GM12801 (cell line): Measurements from ENCODE around the gene CFAP91.

Experiments used
- CTCF ChIP-seq: IDR thresholded peaks from one replicate; pipeline ENCODE4 v1.5.1; 2011; ENCODE audit warnings: control low read depth; ENCODE audit not compliant: insufficient read length; ENCODE audit errors: extremely low read depth

The CFAP91 gene

GRCh38 chr3:119733812-119734211 is 31.0 kb downstream of the CFAP91 start:
- TF ChIP-seq CTCF, result no peak

- no peak for TF ChIP-seq CTCF
Measured at GRCh38 chr3:119738741-119739140, 35.9 kb downstream of the CFAP91 start.

DNA sequence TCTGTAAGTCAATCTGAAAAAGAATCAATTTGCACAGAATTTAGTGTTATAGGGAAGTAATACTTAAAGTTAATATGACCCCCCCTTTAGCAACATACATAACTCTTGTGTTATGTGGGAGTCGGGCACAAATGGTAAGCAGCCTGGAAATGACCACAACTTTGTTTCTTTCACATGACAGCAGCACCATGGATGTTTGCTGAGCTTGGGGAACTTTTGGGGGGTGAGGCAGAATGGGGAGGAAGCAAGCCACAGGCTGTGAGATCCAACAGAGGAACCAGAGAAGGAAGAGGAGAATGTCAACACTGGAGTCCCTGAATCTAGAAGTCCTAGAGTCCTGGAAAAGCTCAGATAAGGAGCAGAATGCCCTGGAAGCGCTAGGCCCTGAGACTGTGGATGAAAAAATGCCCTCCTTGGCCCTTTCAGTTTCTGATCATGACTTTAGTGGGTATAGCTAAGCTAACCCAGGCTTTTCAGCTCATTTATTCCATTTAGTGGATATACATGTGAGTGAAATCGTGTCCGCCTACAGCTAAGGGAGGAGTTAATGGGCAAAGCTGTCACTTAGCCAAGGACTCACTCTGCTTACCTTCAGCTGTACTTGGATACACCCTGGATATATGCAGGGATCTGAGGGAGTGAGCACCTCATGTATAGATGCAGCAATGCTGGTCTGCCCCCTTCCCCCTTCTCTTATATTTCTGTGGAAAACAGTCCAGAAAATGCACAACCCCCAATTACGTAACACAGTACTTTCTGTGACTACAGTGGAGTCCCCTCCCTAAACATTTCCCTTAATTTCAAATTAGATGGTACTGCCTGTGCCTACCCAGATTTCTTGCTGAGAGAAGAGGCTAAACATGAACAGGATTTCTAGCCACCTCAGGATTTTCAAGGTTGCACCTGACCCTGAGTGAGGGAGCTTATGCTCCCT is 39.1 kb downstream of the CFAP91 start:
- TF ChIP-seq CTCF, result no peak

- no peak for TF ChIP-seq CTCF
Measured at GRCh38 chr3:119743921-119744320, 41.1 kb downstream of the CFAP91 start.

DNA sequence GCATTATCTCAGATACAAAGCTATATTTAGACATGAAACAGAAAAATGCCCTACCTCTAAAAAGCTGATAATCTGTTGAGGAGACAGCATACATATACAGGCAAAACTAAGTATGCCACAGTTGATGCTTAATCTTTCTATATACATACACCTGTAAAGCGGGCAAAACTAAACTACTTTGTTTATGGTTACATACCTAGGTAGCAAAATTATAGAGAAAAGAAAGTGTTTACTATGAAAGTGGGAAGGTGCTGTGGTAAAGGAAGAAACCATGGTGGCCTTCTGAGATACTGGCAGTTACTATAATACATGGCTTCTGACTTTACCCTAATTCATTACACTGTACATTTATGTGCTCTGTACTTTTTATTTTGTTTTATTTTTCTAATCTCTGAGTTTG is 43.1 kb downstream of the CFAP91 start:
- TF ChIP-seq CTCF, result no peak

DNA sequence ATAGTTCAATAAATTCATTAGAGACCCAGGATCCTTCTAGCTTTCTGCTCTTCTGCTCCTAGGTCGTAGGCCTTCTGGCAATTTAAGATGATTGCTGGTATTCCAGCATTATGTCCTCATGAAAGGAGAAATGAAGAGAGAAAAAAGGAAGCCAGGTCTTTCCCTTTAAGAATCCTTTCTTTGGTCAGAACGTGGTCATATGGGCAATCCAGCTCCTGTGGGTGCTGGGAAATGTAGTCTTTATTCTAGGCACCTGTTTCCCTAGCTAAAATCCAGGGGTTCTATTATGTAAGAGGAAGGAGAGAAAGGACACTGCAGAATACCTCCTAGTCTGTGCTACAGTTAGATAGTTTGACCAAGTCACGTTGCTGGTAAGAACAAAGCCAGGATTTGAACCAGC is 43.6 kb downstream of the CFAP91 start:
- no peak for TF ChIP-seq CTCF

DNA sequence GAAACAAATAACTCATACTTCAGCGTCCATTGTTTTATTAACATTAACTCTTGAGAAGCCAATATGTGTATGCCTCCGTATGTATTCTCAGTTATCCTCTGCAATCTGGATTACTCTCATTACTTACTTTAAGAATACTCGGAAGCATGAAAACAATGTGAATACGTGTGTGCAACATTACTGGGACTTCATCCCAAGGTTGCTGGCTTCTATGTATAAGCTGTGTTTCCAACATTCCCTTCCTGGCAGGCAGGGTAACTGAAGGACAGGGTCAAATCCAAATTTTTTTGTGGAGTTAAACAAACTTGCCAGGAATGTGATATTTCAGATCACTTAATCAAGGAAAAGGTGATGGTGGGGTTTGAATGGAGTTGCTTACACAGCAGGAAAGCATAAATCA is 44.5 kb downstream of the CFAP91 start:
- TF ChIP-seq CTCF, result no peak
